ENCODE data around the gene BRSK2.
A peak's percentile ranks its signal among the peaks of the same experiment; 100 is the strongest.

The BRSK2 gene

DNA sequence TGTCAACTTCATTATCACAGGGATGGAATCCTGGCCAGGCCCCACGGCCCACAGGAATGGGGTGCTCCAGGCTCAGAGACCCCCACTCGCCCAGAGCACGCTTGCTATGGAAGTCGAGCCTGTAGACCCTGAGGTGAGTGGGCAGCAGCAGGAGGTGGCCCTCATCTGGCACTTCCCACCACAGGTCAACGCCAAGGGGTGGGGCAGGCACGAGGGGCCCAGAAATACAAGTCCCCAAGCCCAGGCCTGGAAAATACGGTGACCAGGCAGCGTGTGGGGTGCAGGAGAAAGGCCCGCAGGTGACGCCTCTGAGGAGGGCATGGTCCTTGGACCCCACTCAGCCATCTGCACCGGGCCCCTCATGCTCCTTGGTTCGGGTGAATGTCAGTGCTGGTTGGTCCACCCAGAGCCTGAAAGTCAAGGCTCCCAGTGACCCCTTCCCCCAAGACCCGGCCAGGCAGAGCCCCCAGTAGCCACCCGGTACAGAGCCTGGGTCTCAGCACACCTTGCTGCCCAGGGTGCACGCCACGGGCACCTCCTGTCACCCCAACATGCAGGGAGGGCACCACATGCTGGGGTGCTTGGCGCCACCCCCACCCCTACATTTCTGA, 94.4 kb downstream of the BRSK2 start:
- no peak for DNase-seq

DNA sequence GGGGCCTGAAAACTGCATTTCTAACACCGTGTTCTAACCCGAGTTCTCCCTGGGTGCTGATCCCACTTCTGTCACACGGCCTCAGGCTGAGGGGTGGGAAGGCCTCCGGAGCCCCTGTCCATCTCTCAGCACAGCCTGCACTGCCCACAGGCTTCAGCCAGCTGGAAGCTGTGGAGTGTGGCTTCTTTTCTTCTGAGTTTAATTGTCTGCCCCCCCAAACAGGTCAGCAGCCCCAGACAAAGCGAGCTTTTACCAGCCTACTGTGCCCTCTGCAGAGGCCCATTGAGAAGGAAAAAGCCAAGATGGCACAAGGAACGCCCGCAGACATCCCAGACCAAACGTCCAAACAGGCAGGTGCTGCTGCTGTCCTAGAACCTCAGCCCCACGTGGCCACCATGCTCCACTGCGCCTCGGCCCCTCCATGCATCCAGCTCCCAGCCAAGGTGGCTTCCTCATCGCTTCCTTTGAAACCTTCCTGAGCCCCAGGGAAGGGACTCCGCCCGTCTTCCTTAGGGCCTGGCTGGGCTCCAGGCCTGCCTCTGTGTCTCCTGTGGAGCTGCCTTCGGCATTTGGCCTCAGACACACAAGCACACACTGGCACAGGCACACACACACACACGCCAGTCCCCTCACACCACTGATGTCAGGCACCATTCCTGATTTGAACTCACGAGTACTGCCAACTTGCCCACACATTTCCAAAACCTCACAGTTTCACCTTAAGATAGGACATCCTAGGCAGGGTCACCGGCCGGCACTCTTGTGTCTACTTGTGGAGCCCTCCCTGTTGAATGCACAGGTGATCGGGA, 95.2 kb downstream of the BRSK2 start:
- DNase-seq = no peak

DNA sequence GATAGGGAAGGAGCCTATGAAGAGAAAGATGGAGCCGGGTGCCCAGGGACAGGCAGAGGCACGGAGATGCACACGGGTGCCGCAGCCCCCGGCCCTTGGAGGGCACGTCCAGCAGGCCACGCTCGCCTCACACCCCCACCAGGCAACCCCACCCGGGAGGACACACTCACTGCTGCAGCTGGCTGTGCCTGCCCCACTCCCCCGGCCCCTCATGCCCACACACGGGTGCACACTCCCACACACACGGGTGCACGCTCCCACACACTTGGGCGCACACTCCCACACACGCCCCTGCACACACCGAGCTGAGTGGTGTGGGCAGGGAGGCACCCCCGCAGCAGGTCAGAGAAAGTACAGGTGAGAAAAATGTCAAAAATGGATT, 95.8 kb downstream of the BRSK2 start:
- DNase-seq = no peak

DNA sequence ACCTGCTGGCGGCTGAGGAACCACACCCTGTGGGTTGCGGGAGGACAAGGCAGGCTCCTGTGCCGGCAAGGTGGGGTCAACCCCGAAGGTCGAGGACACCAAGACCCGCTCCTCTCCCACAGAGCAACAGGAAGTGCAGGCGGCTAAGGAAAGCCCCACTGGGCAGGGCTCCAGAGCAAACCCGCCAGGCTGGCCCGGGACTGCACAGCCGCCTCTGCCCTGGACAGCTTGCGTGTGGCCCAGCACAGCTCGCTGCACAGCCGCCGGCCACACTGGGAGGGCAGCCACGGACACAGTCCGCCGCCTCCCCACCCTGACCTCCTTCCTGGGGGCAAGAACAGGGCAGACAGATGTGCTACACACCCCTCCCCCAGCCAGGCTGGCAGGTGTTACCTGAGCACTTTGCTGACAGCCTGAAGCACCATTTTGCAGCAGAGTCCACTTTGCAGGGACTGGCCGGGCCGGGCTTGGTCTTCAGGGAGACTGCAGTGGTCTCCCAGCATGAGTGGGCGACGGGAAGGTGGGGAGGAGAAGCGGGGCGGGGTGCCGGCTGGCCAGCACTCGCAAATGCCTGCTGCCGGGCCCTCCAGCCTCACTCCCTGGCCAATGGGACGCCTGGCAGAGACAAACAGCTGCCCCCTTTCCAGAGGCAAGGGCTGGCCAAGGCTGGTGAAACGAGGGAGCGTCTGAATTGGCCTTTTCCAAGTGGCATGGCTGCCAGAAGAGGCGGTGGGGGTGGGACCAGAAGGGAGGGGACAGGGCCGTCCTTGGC, 96.5 kb downstream of the BRSK2 start, which contains the start of gene MOB2:
MOB2 (minus strand) TSS at position 726 of the 772 bp plus-strand sequence; CDS start at position 503, 223 bp downstream.
- peak in 2 of 3 experiments; percentile 16 to 62 for DNase-seq

DNA sequence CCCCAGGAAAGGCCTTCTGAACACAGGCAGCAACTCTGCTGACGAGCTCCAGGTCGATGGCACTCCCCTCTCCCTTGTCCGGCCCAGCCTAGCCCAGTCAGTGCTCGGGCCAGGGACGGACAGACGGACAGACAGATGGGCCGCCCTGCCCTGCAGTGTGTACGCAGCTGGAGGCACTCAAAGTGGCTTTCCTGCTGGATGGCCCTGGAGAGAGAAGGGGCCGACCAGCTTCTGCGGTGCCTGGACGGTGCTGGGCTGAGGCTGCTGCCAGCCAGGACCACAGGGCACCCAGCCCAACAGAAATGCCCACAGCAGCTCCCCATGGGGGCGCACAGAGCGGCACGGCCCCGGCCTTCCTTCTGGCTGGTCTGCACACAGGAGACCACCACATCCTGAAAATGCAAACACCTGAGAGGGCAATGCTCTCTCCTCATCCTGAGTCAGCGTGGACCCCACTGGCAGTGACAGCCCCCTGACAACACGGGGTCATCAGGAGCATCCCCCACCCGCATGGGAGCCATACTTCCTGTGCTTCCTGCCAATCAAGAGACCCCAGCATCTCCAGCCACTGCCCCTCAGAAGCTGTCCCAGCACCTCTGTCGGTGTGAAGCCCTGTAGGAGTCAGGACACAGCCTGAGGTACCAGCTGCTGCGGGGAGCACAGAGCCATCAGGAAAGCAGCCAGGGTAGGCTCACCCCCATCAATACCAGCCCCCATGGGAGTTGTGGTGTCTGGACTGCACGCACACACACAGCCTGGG, 97.5 kb downstream of the BRSK2 start:
- no peak for DNase-seq

DNA sequence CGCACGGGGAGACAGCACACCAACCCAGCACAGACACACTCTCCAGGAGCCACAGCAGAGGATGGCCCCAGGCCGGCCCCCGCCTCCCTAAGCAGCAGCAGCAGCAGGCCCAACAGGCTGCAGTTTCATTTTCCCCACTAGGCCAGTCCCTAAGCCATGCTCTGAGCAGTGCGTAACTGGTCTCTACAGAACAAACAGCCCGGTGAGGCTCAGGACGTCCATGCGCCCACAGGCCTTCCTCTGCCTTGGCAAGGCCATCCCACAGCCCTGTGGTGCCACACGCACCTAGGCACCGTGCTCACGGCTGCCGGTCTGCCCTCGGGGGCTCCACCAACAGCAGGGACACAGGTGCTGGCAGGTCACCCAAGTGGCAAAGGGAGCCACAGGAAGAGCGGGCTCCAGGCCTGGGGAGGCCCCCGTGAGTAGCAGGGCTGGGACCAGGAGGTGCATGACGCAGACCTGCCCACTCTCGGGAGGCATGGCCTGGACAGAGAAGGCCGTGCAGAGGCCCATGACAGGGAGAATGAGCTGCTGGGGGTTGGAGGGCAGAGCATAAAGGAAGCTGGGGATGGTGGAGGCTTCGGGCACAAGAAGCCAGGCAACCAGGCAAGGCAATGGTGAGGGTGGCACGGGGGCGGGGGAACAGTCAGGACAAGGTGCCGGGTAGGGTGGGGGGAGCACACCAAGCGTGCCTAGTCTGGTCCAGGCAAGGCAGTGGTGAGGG, 98.3 kb downstream of the BRSK2 start:
- DNase-seq = no peak

DNA sequence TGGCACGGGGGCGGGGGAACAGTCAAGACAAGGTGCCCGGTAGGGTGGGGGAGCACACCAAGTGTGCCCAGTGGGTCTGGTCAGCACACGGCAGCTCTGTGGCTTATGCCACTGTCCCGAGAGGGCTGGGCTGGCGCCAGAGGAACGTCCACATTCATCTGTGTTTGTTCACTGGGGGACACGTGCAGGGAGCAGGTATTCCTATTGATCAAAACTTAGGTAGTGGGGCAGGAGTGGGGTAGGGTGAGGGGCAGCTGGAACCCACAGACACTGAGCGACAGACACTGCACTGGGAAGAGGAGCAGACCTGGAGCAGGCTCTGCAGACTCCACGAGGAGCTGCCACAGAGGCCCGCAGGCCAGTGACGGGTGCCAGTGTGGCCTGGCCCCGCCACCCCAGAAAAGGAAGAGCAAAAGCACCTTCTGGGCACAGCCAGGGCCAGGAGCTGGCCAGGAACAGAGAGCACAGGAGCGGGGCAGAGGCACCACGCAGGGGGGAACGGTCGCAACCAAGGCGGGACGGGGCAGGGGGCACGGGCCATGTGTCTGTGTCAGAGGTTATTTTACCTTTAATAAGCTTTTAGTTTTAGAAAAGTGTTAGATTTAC, 98.9 kb downstream of the BRSK2 start:
- DNase-seq = no peak

DNA sequence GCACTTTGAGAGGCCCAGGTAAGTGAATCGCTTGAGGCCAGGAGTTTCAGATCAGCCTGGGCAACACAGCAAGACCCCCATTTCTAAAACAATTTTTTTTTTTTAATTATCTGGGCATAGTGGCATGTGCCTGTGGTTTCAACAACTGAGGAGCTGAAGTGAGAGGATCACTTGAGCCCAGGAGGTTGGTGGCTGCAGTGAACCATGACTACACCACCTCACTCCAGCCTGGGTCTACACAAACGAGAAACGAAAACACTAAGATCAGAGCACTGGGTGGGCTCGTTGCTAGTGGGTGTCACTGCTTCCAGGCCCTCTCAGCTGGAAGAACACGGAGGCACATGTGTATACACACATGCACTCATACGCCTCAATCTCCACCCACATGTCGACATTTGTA, 100.9 kb downstream of the BRSK2 start:
- DNase-seq = no peak

DNA sequence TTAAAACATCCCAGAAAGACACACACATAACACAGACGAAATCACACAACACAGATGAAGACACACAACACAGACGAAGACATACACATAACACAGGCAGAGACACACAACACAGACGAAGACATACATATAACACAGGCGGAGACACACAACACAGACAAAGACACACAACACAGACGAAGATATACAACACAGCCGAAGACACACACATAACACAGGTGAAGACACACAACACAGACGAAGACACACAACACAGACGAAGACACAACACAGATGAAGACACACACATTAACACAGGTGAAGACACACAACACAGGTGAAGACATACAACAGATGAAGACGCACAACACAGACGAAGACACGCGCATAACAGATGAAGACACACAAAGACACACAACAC, 101.6 kb downstream of the BRSK2 start:
- no peak for DNase-seq

DNA sequence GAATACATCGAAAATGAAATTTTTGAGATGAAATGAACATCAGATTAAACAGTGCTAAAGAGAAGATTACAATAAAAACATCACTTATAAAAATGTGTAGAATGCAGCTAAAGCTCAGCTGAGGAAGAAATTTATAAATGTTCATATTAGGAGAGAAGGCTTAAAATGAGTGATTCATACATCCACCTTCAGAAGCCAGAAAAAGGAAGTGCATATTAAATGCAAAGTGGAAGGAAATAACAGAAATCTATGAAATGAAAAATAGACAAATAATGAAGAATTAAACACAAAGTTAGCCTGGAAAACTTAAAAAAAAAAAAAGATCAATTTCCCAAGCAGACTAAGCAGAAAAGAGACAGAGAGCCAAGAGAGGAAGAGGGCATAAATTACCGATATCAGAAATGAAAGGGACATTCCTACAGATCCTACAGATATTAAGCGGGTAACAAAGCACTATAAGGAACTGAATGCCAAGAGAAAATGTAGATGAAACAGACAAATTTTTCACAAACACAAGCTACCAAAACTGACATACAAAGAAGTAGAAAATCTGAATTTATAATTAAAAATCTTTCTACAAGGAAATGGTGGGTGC, 104.0 kb downstream of the BRSK2 start:
- DNase-seq = no peak

DNA sequence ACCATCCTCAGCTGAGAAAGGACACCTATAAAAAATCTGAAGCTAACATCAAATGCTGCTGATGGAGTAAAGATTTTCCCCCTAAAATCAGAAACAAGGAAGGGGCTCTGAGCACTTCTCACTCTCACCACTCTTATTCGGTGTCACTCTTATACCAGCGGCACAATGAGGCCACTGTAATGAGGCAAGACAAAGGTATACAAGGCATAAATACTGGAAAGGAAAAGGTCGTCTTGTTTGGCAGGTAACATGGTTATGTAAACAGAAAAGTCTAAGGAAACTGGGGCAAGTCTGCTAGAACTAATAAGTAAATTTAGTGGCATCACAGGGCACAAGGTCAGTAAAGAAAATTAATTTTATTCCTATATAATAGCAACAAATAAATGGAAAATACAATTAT, 104.9 kb downstream of the BRSK2 start:
- DNase-seq = no peak

DNA sequence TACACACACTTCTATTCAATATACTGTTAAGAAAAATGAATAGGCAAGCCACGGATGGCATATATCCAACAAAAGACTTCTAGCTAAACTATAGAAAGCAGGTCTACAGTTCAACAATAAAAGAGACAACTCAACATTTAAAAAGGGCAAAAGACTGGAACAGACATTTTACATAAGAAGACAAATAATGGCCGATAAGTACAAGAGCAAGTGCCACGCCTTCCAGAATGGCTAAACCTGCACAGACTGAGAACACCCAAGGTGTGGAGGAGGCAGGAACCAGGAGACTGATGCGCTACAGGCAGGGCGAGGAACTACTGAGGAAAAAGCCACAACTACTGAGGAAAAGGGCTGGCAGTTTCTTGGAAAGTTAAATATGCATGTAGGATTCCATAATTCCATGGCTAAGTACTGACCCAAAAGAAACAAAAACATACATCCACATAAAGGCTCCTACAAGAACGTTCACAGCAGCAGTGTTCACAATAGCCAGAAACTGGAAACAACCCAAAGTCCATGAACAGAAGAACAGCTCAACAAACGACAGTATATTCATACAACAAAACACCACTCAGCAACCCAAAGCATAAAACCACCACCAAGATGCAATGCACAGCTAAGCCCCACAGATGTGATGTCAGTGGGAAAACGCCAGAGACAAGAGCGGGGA, 106.5 kb downstream of the BRSK2 start:
- DNase-seq = no peak

DNA sequence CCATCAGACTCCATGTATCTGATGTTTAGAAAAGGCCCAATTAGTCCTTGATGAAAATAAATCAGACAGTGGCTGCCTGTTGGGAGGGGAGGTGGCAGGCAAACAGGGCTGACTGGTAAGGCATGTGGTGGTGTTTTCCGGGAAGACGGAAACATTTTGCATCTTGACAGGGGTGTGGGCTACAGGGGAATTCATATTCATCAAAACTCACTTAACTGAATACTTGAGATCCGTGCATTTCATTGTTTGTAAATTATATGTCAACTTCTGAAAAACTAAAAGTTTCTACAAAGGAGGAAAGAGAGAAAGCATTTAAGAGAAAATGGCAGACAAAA, 107.0 kb downstream of the BRSK2 start:
- no peak for DNase-seq

DNA sequence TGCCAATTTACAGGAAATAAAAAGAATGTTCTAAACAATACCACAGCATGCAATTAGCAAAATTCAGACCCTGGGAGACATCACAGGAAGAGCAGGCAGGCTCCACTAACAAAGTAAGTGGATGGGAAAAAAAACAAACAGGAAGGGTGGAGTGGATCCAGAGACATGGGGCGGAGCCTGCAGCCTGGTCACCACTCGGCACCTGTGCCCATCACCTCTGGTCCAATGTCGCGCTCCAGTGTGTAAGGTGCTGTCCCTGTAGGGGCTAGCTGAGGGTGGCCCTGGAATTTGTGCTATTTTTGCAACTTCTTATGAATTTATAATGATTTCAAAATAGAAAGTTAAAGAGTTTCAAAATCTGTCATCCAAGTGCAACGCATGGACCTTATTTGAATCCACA, 107.9 kb downstream of the BRSK2 start:
- peak in 1 of 3 experiments; percentile 45 for DNase-seq

DNA sequence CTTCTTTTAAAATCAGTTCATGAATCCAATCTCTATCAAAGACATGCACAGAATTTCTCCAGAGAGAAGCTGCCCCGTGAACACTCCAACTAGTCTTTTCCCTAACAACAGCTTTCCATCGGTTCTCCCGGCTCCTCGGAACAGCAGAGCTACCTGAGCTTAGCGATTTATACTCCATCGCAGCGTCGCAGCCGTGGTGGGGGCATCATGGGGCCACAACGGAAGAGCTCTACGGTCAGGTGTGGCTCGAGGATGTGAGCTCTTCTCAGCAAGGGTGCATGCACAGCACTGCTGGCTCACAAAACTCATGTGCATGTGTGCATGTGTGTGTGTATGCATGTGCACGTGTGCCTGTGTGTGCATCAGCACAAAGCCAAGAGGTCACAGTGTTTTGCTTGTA, 108.5 kb downstream of the BRSK2 start:
- no peak for DNase-seq

DNA sequence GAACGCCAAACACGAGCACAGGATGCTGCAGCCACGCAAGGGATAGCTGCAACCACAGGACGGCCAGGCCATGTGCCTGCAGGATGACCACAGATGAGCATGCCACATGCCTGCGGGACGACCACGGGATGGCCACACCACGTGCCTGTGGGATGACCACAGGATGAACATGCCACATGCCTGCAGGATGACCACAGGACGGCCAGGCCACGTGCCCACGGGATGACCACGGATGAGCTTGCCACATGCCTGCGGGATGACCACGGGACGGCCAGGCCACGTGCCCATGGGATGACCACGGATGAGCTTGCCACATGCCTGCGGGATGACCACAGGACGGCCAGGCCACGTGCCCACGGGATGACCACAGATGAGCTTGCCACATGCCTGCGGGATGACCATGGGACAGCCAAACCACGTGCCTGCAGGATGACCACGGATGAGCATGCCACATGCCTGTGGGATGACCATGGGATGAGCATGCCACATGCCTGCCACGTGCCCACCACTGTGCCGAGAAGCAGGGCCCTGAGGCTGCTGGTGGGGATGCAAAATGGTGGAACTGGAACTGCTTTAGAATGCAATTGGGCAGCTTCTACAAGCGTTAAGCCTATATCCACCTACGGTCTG, 109.6 kb downstream of the BRSK2 start:
- DNase-seq = no peak

DNA sequence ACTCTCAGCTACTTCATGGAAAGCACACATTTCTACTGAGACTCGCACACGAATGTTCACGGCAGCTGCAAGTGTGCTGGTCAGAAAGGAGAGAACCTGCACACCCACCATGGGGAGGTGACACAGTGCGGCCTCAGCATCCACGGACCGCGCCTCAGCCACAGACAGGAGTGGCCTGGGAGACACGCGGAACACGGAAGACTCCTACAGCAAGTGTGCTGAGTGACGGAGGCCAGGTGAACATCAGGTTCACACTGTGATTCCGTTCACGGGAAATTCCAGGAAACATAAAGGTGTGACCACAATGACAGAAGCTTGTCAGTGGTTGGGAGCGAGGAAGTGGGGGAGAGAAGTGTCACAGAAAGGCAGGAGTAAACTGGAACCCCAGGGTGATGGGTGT, 110.2 kb downstream of the BRSK2 start:
- no peak for DNase-seq

DNA sequence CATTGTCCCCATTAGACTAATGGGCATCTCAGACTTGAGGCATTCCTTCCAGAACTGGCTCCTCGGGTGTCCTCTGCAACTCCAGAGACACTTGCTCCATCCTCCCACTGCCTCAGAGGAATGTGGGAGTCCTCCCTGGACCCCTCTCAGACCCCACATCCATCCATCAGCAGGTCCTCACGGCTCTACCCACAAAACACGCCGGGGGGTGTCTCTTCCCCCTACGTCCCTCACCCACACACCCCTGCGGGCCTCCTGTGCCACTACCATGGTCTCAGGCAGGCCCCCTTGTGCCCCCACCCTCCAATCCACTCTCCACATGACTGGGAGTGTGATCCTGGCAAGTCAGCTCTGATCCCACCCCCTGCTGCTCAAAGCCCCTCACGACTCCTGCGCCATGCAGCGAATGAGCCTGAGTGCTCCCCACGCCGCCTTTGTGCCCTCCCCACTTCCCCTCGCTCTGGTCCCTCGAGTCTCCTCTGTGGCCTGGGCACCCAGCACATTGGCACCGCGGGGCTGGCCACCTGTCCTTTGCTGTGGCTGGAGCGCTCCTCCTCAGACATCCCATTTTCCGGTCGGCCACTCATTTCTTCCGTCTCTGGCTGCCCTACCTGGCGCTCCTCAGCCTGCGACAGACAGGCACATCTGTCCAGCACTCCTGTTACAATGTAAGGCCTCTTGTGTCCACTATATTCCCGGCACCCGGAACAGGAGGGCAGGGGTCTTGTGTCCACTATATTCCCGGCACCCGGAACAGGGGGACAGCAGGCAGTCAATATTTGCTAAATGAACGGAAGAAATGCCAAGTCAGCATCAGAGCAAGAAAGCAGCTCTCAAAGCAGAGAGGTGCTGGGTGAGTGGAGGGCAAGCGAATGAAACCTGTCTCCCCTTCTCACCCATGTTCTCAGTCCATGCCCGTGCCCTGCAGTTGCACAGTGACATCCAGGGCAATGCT, 111.0 kb downstream of the BRSK2 start:
- no peak for DNase-seq

DNA sequence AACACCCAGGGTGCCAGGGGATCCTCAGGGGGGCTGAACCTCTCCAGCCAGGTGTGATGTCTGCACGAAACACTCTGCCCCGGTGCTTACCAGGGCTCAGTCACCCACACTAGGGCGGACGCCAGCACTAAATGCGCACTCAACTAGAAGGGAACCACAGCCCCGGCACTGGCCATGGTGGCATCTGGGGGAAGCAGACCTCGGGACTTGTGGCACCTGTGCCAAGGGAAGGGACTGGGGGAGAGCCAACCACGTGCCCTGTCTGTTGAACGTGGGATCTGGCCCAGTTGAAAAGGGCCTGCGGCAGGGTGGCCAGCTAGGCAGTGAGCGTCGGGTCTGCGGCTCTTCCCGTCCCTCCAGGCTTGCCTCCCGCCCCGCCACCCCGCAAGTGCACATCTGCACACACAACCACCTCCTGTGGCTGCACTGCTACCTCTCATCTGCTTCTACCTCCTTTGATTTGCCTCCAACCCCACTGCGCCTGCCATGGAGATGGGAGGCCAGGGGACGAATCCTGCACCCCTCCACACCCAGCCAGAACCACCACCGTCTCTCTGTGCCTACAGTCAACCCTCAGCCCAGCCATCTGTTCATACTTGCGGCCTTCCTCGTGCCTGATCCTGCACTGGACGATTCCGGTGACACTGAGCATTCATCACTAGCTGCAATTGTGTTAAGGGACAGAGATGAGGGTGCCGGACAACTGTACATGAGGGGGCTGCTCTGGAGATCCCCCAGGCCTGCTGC, 111.9 kb downstream of the BRSK2 start:
- DNase-seq = no peak
